Tibial nerve (tissue), 4 donors: ENCODE measurements around the gene COX7A2.

Source experiments
- EP300 ChIP-seq, 2 donors: sonication (generic); formaldehyde crosslinking; IDR thresholded peaks; one replicate each; pipeline ENCODE4 v1.6.1; 2017; ENCODE audit warnings: antibody characterized with exemption in 2 of 2, mild to moderate bottlenecking in 1 of 2
- POLR2A ChIP-seq, 2 donors: fragments of 450-650 bp; IDR thresholded peaks; one replicate each; pipeline ENCODE4 v1.6.1; 2017; ENCODE audit warnings: antibody characterized with exemption in 2 of 2, mild to moderate bottlenecking in 2 of 2, moderate library complexity in 2 of 2
- TF ChIP-seq, protein P1 (sequence below), 5 experiments: fragments of 200-600 bp in 3 of 5; fragments of 450-650 bp in 2 of 5; sonication (generic) in 3 of 5; IDR thresholded peaks; one replicate each; pipeline ENCODE4 v1.5.1; 2016 to 2019; ENCODE audit warnings: antibody characterized with exemption in 5 of 5, mild to moderate bottlenecking in 3 of 5, moderate library complexity in 2 of 5

DNA sequence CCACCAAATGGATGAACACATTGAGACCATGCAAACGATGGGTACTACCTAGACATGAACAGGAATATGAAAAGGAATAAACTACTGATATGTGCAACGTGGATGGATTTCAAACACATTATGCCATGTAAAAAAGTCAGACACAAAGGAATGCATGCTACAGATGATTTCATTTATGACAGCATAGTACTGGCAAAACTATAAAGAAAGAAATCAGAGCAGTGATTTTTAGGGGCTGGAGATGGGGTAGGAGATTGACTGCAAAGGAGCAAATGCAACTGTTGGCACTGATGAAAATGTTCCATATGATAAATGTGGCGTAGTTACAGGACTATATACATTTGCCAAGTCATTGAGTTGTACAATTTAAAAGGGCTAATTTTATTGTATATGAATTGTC lies 24.3 kb downstream of the COX7A2 start:
- TF ChIP-seq POLR2A (IDR thresholded peaks at IDR 0.05) (no peak), EP300 (IDR thresholded peaks at IDR 0.05) (no peak)
- TF ChIP-seq, protein P1, sequence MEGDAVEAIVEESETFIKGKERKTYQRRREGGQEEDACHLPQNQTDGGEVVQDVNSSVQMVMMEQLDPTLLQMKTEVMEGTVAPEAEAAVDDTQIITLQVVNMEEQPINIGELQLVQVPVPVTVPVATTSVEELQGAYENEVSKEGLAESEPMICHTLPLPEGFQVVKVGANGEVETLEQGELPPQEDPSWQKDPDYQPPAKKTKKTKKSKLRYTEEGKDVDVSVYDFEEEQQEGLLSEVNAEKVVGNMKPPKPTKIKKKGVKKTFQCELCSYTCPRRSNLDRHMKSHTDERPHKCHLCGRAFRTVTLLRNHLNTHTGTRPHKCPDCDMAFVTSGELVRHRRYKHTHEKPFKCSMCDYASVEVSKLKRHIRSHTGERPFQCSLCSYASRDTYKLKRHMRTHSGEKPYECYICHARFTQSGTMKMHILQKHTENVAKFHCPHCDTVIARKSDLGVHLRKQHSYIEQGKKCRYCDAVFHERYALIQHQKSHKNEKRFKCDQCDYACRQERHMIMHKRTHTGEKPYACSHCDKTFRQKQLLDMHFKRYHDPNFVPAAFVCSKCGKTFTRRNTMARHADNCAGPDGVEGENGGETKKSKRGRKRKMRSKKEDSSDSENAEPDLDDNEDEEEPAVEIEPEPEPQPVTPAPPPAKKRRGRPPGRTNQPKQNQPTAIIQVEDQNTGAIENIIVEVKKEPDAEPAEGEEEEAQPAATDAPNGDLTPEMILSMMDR (IDR thresholded peaks at IDR 0.05), result no peak
